ENCODE data around the gene MEGF11. TPM values are rescaled to one million over a fixed set of nuclear protein-coding genes. Genes with fewer than 3 reads are reported as not detected.

Gene MEGF11
- total RNA-seq, 2 donors from 2014 or later = not detected

DNA sequence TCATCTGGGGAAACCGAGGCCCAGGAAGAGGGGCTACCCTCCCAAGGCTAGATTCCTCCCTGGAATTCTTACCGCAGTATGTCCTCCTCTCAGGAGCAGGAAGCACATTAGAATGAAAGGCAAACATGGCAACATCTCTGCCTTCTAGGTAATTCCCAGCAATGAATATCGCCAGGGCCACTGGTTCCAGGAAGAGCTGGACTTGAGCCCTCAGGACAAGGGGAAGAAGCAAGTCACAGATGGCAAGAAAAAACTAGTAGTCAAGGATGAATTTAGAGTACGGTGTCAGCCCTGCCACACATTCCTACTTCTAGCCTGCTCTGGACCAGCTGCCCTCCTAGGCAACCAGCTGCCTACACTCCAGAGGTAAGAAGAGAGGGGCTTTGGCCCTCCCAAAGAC lies 42.9 kb downstream of the MEGF11 start:
- H3K27ac ChIP-seq = no peak overlapping the region

GRCh38 chr15:66198757-66199156 lies 54.8 kb downstream of the MEGF11 start:
- Histone ChIP-seq H3K4me3 (no peak overlapping the region), H3K27ac (no peak overlapping the region), H3K36me3 (no peaks in the 10 kb centered on the region), H3K9me3 (no peaks in the 10 kb centered on the region), H3K27me3 (replicated peaks; ENCODE audit: insufficient read depth) (no peaks in the 10 kb centered on the region), H3K4me1 (replicated peaks) (no peaks in the 10 kb centered on the region)
- 92% methylated on average over 2 of the region's 2 CpGs for WGBS
- no peak for DNase-seq (ENCODE audit: low spot score)
- intact Hi-C loops (cut with DNase I) = no loop called here
- TF ChIP-seq POLR2A (IDR thresholded peaks at IDR 0.05) = no peak
- no peak for TF ChIP-seq POLR2AphosphoS5 (IDR thresholded peaks at IDR 0.05)
- TF ChIP-seq CTCF (IDR thresholded peaks at IDR 0.05) = no peak

More for the DNA sequence above, 42.9 kb downstream of the MEGF11 start:
- no peak for TF ChIP-seq CTCF (IDR thresholded peaks at IDR 0.05)
- TF ChIP-seq POLR2A (IDR thresholded peaks at IDR 0.05) = no peak
- no peak for TF ChIP-seq POLR2AphosphoS5 (IDR thresholded peaks at IDR 0.05)
- WGBS = 89% methylated on average over 4 of the region's 4 CpGs
- no peaks in the 10 kb centered on the region for H3K9me3 ChIP-seq
- intact Hi-C loops (cut with DNase I) = no loop called here
- H3K27me3 ChIP-seq (replicated peaks; ENCODE audit: insufficient read depth) = no peaks in the 10 kb centered on the region
- DNase-seq (ENCODE audit: low spot score) = no peak
- no peaks in the 10 kb centered on the region for H3K4me1 ChIP-seq (replicated peaks)
- H3K4me3 ChIP-seq = no peak overlapping the region
- no peaks in the 10 kb centered on the region for H3K36me3 ChIP-seq

DNA sequence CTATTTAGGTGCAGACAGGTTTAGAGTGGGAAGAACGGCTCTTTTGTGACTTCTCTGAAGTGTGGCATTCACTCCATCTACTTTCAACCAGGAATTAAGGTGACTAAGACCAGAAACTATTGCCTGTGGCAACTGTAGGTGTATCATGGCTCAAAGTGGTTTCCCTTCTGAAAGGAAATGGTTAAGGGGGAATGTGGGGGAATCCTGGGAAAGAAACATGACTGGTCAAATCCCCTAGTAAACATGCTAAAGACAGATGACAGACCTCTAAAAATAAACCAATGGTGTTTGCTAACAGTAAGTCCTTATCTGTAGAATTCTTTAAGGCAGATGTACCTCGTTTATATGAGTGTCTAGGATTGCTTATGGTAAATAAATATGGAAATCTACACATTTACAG lies 56.9 kb downstream of the MEGF11 start:
- 27% methylated on average over 2 of the region's 2 CpGs for WGBS
- intact Hi-C loops (cut with DNase I) = no loop called here
- Histone ChIP-seq H3K36me3 (no peaks in the 10 kb centered on the region), H3K27ac (no peak overlapping the region), H3K9me3 (no peaks in the 10 kb centered on the region), H3K4me1 (replicated peaks) (no peaks in the 10 kb centered on the region), H3K4me3 (no peak overlapping the region), H3K27me3 (replicated peaks; ENCODE audit: insufficient read depth) (no peaks in the 10 kb centered on the region)
- DNase-seq (ENCODE audit: low spot score) = no peak
- no peak for TF ChIP-seq POLR2AphosphoS5 (IDR thresholded peaks at IDR 0.05)
- TF ChIP-seq POLR2A (IDR thresholded peaks at IDR 0.05) = no peak
- TF ChIP-seq CTCF (IDR thresholded peaks at IDR 0.05) = no peak

GRCh38 chr15:66195621-66196230 lies 57.8 kb downstream of the MEGF11 start:
- DNase-seq (ENCODE audit: low spot score) = no peak
- intact Hi-C loops (cut with DNase I) = no loop called here

More at GRCh38 chr15:66195621-66196230, 57.8 kb downstream of the MEGF11 start:
- H3K9me3 ChIP-seq = no peaks in the 10 kb centered on the region
- 86% methylated on average over 10 of the region's 10 CpGs for WGBS
- no peak overlapping the region for H3K4me3 ChIP-seq
- H3K27me3 ChIP-seq (replicated peaks; ENCODE audit: insufficient read depth) = no peaks in the 10 kb centered on the region
- TF ChIP-seq POLR2A (IDR thresholded peaks at IDR 0.05) = no peak
- TF ChIP-seq CTCF (IDR thresholded peaks at IDR 0.05) = no peak
- TF ChIP-seq POLR2AphosphoS5 (IDR thresholded peaks at IDR 0.05) = no peak
- no peaks in the 10 kb centered on the region for H3K4me1 ChIP-seq (replicated peaks)
- H3K27ac ChIP-seq = no peak overlapping the region
- H3K36me3 ChIP-seq = no peaks in the 10 kb centered on the region
